Activated T-cell treated with anti-CD3 and anti-CD28 coated beads, Interleukin-2, amount 50 U/mL, for 72 hours (primary cell): ENCODE measurements around the gene CRIM1. TPM values are rescaled to one million over a fixed set of nuclear protein-coding genes. Genes with fewer than 3 reads are reported as not detected.

Source experiments
- ATAC-seq, 2 donors: fragments of 150-1000 bp; cut with Tn5 transposase; replicated peaks in 1 of 2; 2 replicates each; pipeline ENCODE4 v1.10.0; 2021; ENCODE audit warnings: moderate library complexity in 2 of 2, mild to moderate bottlenecking in 1 of 2
- DNase-seq, 2 donors: peaks; one replicate each; pipeline ENCODE4 v3.0.0; 2021 to 2022; ENCODE audit warnings: mixed read lengths in 1 of 2
- H3K27ac Mint-ChIP-seq: one replicate; pipeline ENCODE4 v1.8.0; 2022; ENCODE audit warnings: mild to moderate bottlenecking, moderate library complexity, mixed read lengths
- H3K27me3 Mint-ChIP-seq: one replicate; pipeline ENCODE4 v1.8.0; 2022; ENCODE audit warnings: low read depth, mixed read lengths
- H3K36me3 Mint-ChIP-seq, 2 donors: one replicate each; pipeline ENCODE4 v1.8.0; 2022; ENCODE audit warnings: mixed read lengths in 2 of 2, mild to moderate bottlenecking in 1 of 2; ENCODE audit not compliant: insufficient read depth in 2 of 2
- H3K4me1 Mint-ChIP-seq: one replicate; pipeline ENCODE4 v1.8.0; 2022; ENCODE audit warnings: low read depth, mixed read lengths
- H3K4me3 Mint-ChIP-seq, 2 donors: one replicate each; pipeline ENCODE4 v1.8.0; 2022; ENCODE audit warnings: mild to moderate bottlenecking in 2 of 2, mixed read lengths in 2 of 2, moderate library complexity in 2 of 2
- H3K9me3 Mint-ChIP-seq, 2 donors: one replicate each; pipeline ENCODE4 v1.8.0; 2022; ENCODE audit warnings: mixed read lengths in 2 of 2
- total RNA-seq, 2 donors: library from RNA; stranded (reverse); gene quantifications; one replicate each; pipeline ENCODE4 v1.2.3, GENCODE V29; 2022

CRIM1 gene
- total RNA-seq, 2 donors from 2014 or later: 2.6 to 3.3 TPM

GRCh38 chr2:36476411-36476810, 120.8 kb downstream of the CRIM1 start:
- no peaks in the 10 kb centered on the region for H3K4me1 Mint-ChIP-seq
- DNase-seq (no peak), ATAC-seq (no peak)
- H3K27ac Mint-ChIP-seq: no peak overlapping the region
- H3K27me3 Mint-ChIP-seq: no peaks in the 10 kb centered on the region
- H3K9me3 Mint-ChIP-seq: peaks cover 13% of the 10 kb centered on the region in 2 donors
- peaks cover 10 to 25% of the 10 kb centered on the region in 2 donors for H3K36me3 Mint-ChIP-seq
- no peak overlapping the region for H3K4me3 Mint-ChIP-seq

GRCh38 chr2:36477315-36477714, 121.7 kb downstream of the CRIM1 start:
- H3K27ac Mint-ChIP-seq: no peak overlapping the region
- DNase-seq (no peak), ATAC-seq (no peak)
- no peak overlapping the region for H3K4me3 Mint-ChIP-seq
- H3K4me1 Mint-ChIP-seq: no peaks in the 10 kb centered on the region
- peaks cover 12 to 13% of the 10 kb centered on the region in 2 donors for H3K9me3 Mint-ChIP-seq
- H3K27me3 Mint-ChIP-seq: no peaks in the 10 kb centered on the region
- H3K36me3 Mint-ChIP-seq: peaks cover 10 to 25% of the 10 kb centered on the region in 2 donors

DNA sequence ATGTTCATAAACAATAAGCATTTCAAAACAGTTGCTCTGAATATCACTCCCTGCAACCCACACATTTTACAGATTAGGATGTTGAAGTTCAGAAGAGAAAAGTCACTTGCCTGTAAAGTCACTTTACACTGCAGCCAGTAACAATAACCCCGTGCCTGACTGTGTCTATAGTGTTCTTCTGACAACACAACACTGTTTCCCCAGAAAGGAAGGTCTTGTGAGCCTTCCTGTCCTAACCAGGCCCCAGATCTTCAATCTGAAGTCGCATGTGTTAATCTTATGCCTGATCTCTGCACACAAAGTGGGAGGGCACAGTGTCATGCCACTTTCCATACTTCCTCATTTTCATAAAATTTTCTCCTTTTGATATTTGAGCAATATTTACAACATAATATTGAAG, 122.2 kb downstream of the CRIM1 start:
- peaks cover 10 to 13% of the 10 kb centered on the region in 2 donors for H3K9me3 Mint-ChIP-seq
- no peaks in the 10 kb centered on the region for H3K4me1 Mint-ChIP-seq
- H3K27me3 Mint-ChIP-seq: no peaks in the 10 kb centered on the region
- H3K36me3 Mint-ChIP-seq: peaks cover 10 to 25% of the 10 kb centered on the region in 2 donors
- no peak overlapping the region for H3K4me3 Mint-ChIP-seq
- DNase-seq (no peak), ATAC-seq (no peak)
- H3K27ac Mint-ChIP-seq: no peak overlapping the region

DNA sequence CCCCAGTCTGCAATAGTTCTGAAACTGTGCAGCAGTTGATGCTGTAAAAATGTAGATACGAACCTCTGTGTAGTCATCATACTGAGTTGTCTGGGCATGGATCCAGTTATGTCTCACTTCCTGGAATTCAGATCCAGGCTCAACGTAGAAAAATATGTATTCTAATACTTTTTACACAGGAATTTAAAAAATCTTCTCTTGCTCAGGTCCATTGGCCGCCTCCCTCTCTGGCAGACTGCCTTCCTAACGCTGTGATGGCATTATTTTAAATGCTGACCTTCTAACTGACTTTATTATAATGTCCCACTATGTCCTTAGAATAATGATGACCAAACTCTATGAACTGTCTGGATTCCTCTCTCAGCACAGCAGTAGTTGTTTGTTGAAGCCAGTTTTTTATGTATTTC, 122.8 kb downstream of the CRIM1 start:
- H3K4me1 Mint-ChIP-seq: no peaks in the 10 kb centered on the region
- H3K27ac Mint-ChIP-seq: no peak overlapping the region
- H3K27me3 Mint-ChIP-seq: no peaks in the 10 kb centered on the region
- ATAC-seq: no peak
- DNase-seq: no peak
- no peak overlapping the region for H3K4me3 Mint-ChIP-seq
- H3K36me3 Mint-ChIP-seq: peaks cover 10 to 25% of the 10 kb centered on the region in 2 donors
- H3K9me3 Mint-ChIP-seq: peaks cover 10 to 13% of the 10 kb centered on the region in 2 donors

GRCh38 chr2:36478999-36479398, 123.4 kb downstream of the CRIM1 start:
- Mint-ChIP-seq H3K4me1 (no peaks in the 10 kb centered on the region), H3K4me3 (no peak overlapping the region)

DNA sequence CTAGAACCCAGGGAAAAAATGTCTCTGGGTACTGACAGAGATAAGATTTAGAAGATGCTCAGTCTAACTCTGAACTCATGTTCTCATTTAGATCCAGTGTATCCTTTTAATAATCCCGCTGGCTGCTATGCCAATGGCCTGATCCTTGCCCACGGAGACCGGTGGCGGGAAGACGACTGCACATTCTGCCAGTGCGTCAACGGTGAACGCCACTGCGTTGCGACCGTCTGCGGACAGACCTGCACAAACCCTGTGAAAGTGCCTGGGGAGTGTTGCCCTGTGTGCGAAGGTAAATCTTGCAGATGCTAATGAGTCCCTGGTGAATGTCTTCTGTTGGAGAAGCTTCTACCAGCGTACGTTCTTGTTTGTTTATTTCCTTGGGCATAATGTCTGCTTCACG, 123.8 kb downstream of the CRIM1 start:
- H3K27me3 Mint-ChIP-seq: no peaks in the 10 kb centered on the region
- ATAC-seq: no peak
- no peak overlapping the region for H3K4me3 Mint-ChIP-seq
- H3K9me3 Mint-ChIP-seq: peaks cover 9% of the 10 kb centered on the region in 2 donors
- H3K27ac Mint-ChIP-seq: no peak overlapping the region
- DNase-seq: no peak
- H3K36me3 Mint-ChIP-seq: peaks cover 10 to 23% of the 10 kb centered on the region in 2 donors
- no peaks in the 10 kb centered on the region for H3K4me1 Mint-ChIP-seq

More at GRCh38 chr2:36478999-36479398, 123.4 kb downstream of the CRIM1 start:
- no peaks in the 10 kb centered on the region for H3K27me3 Mint-ChIP-seq
- peaks cover 9 to 10% of the 10 kb centered on the region in 2 donors for H3K9me3 Mint-ChIP-seq
- peaks cover 10 to 25% of the 10 kb centered on the region in 2 donors for H3K36me3 Mint-ChIP-seq
- H3K27ac Mint-ChIP-seq: no peak overlapping the region
- DNase-seq: no peak
- ATAC-seq: no peak

DNA sequence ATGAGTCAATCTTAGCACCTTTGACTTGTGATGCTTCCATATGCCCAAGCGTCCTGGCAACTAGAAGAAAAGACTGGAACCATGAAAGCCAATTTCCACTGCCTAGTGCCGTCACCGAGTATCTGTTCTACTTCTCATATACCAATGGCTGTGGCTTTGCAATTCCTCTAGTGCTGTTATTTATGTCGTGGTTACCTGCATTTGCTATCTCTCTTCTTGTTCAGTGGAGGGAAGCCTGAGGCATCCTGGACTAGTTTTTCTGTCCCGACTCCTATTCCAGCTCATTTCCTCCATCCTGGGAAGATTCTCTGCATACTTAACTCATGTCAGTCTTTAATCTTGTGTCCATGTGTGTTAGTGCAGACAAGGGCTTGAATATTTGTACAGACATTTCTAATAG, 124.5 kb downstream of the CRIM1 start:
- Mint-ChIP-seq H3K9me3 (peaks cover 9% of the 10 kb centered on the region in 2 donors), H3K27me3 (no peaks in the 10 kb centered on the region), H3K4me3 (no peak overlapping the region), H3K4me1 (no peaks in the 10 kb centered on the region), H3K36me3 (peaks cover 10 to 22% of the 10 kb centered on the region in 2 donors), H3K27ac (no peak overlapping the region)
- no peak for DNase-seq
- no peak for ATAC-seq

DNA sequence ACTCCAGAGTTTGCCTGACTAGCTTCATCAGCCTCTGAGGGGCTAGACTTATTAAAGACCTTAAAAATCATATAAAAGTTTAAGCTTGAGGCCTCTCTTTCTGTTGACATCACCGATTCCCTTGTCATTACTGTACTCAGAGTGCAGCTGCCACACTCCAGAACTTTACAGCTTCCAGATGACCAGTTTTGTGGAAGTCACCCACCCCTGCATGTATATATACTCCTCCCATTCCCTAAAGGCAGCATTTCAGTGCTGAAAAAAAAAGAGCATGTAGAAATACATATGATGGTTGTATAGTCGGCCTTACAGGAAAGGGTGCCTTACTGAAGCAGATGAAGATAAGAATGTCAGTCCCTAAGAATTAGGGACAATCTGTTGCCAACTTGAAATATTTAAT, 125.1 kb downstream of the CRIM1 start:
- no peak for DNase-seq
- Mint-ChIP-seq H3K27ac (no peak overlapping the region), H3K4me3 (no peak overlapping the region), H3K9me3 (peaks cover 6 to 7% of the 10 kb centered on the region in 2 donors), H3K36me3 (peaks cover 8 to 19% of the 10 kb centered on the region in 2 donors), H3K4me1 (no peaks in the 10 kb centered on the region), H3K27me3 (no peaks in the 10 kb centered on the region)
- ATAC-seq: no peak

DNA sequence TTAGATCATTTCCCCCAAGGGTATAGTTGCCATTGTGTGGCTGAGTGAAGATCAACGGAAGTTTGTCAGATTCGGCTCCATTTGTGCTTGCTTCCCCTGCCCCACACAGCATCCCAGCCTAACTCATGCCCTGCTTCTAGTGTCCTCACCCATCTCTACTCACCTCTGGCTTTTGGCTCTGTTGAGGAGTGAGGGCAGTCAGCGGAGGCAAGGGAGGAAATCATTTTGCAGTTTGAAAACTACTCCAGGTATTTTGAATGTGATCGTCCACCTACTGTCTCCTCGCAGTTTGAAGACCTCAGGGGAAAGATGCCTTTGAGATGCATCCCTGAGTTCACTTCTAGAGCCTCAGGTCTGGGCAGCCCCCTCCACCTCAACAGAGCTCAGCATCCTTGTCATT, 126.1 kb downstream of the CRIM1 start:
- ATAC-seq (no peak), DNase-seq (no peak)
- no peaks in the 10 kb centered on the region for H3K27me3 Mint-ChIP-seq
- H3K36me3 Mint-ChIP-seq: peaks cover 7 to 11% of the 10 kb centered on the region in 2 donors
- no peak overlapping the region for H3K4me3 Mint-ChIP-seq
- no peak overlapping the region for H3K27ac Mint-ChIP-seq
- H3K4me1 Mint-ChIP-seq: no peaks in the 10 kb centered on the region
- peaks cover 1 to 2% of the 10 kb centered on the region in 2 donors for H3K9me3 Mint-ChIP-seq

- Mint-ChIP-seq H3K36me3 (peaks cover 3 to 4% of the 10 kb centered on the region in 2 donors), H3K4me1 (no peaks in the 10 kb centered on the region), H3K27me3 (no peaks in the 10 kb centered on the region), H3K27ac (no peak overlapping the region), H3K9me3 (no peaks in the 10 kb centered on the region), H3K4me3 (no peak overlapping the region)
- ATAC-seq (no peak), DNase-seq (no peak)
Observed at GRCh38 chr2:36482576-36483214, 127.1 kb downstream of the CRIM1 start.

GRCh38 chr2:36483290-36483689, 127.7 kb downstream of the CRIM1 start:
- no peaks in the 10 kb centered on the region for H3K27me3 Mint-ChIP-seq
- no peak overlapping the region for H3K27ac Mint-ChIP-seq
- H3K36me3 Mint-ChIP-seq: peaks cover 0 to 2% of the 10 kb centered on the region in 2 donors
- ATAC-seq (no peak), DNase-seq (no peak)
- H3K4me3 Mint-ChIP-seq: no peak overlapping the region
- H3K4me1 Mint-ChIP-seq: no peaks in the 10 kb centered on the region
- no peaks in the 10 kb centered on the region for H3K9me3 Mint-ChIP-seq

DNA sequence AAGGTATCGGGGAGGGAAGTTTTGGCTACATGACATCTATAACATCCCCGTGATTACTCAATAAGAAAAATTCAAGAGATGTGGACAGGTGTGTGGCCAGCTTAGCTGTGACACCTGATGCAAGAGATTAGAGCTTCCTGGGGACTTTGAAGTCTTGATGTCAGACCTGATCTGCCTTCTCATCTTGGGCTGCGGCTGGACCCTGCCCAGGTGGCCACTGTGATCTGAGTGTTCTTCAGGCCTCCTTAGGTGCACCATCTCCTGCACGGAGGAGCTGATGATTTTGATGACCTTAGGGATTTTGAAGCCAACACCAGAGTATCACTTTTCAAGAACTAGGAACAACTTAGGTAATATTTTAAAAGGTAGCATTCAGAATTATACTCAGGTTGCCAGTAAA, 128.9 kb downstream of the CRIM1 start:
- peaks cover 0 to 2% of the 10 kb centered on the region in 2 donors for H3K36me3 Mint-ChIP-seq
- ATAC-seq (no peak), DNase-seq (no peak)
- no peak overlapping the region for H3K4me3 Mint-ChIP-seq
- no peaks in the 10 kb centered on the region for H3K9me3 Mint-ChIP-seq
- H3K27me3 Mint-ChIP-seq: no peaks in the 10 kb centered on the region
- no peaks in the 10 kb centered on the region for H3K4me1 Mint-ChIP-seq
- H3K27ac Mint-ChIP-seq: no peak overlapping the region

GRCh38 chr2:36485521-36485920, 129.9 kb downstream of the CRIM1 start:
- Mint-ChIP-seq H3K4me1 (no peaks in the 10 kb centered on the region), H3K27ac (no peak overlapping the region), H3K4me3 (no peak overlapping the region), H3K27me3 (no peaks in the 10 kb centered on the region), H3K36me3 (no peaks in the 10 kb centered on the region), H3K9me3 (no peaks in the 10 kb centered on the region)
- ATAC-seq (no peak), DNase-seq (no peak)

DNA sequence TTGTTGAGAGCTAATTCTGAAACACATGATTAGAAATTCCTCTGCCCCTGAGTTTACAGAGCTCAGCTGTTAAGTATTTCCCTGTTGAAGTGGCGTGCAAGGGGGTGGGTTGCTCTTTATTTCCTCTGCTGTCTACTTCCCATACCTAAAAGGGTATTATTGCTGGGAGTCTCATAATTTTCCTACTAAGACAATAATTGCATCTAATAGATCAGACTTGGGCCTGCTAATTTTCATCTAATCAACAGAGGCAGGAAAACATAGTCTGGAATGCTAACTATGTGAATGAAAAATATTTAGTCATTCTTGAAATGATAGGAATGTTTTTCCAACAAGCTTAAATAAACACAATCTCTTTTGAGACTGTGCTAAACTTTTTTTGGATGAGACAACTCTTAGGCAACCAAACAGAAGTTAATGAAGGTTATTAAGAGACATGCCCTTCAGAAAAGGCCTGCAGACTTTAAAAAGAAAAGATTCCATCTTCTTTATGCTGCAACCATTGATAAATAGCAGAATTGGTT, 131.0 kb downstream of the CRIM1 start:
- DNase-seq (no peak), ATAC-seq (no peak)
- Mint-ChIP-seq H3K4me1 (no peaks in the 10 kb centered on the region), H3K27ac (no peak overlapping the region), H3K4me3 (no peak overlapping the region), H3K9me3 (no peaks in the 10 kb centered on the region), H3K36me3 (no peaks in the 10 kb centered on the region), H3K27me3 (no peaks in the 10 kb centered on the region)
